Upper lobe of left lung (tissue), 4 donors: ENCODE data around the gene CCDC81.

Experiments used
- POLR2A ChIP-seq, 4 donors: fragments of 450-650 bp; IDR thresholded peaks; one replicate each; pipeline ENCODE4 v1.5.1; 2016 to 2017; ENCODE audit warnings: antibody characterized with exemption in 4 of 4, mild to moderate bottlenecking in 2 of 4
- TF ChIP-seq, protein P1 (sequence below), 6 experiments: fragments of 450-650 bp in 4 of 6; fragments of 200-600 bp in 2 of 6; sonication (generic) in 2 of 6; IDR thresholded peaks; one replicate each; pipeline ENCODE4 v1.5.1; 2016 to 2019; ENCODE audit warnings: antibody characterized with exemption in 6 of 6

DNA sequence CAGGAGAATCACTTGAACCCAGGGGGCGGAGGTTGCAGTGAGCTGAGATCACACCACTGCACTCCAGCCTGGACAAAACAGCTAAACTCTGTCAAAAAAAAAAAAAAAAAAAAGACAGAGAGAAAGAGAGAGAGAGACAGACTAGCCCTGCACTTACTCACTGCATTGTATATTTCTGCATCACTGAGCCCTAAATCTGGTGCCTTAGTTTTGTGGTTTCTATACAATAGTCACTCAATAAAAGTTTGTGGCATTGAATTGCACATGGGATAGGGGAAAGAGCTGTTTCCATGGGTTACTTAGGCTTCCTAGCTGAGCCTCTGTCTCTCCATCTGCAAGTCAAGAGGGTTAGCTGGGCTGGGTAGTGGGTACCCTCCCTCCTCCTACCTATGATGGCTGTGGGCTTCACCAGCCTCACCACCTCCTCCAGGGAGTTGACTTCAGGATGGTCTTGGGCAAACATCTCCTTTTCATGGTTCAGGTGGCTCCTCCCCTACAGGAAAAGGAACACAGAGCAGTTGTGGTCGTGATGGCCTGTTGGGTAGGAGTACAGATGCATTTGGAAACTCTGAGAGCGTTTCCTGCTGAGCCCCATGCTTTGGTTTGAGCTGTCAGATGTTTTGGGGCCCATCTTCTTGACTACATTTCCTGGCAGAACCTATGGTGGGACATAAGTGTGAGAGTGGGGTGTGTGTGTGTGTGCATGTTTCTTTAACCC lies 73.2 kb downstream of the CCDC81 start:
- TF ChIP-seq POLR2A (IDR thresholded peaks at IDR 0.05): no peak
- TF ChIP-seq, protein P1, sequence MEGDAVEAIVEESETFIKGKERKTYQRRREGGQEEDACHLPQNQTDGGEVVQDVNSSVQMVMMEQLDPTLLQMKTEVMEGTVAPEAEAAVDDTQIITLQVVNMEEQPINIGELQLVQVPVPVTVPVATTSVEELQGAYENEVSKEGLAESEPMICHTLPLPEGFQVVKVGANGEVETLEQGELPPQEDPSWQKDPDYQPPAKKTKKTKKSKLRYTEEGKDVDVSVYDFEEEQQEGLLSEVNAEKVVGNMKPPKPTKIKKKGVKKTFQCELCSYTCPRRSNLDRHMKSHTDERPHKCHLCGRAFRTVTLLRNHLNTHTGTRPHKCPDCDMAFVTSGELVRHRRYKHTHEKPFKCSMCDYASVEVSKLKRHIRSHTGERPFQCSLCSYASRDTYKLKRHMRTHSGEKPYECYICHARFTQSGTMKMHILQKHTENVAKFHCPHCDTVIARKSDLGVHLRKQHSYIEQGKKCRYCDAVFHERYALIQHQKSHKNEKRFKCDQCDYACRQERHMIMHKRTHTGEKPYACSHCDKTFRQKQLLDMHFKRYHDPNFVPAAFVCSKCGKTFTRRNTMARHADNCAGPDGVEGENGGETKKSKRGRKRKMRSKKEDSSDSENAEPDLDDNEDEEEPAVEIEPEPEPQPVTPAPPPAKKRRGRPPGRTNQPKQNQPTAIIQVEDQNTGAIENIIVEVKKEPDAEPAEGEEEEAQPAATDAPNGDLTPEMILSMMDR (IDR thresholded peaks at IDR 0.05): no peak
